SU-DHL-6 (cell line): Measurements from ENCODE around the gene CRK.

ENCODE experiments used
- H2AFZ ChIP-seq: fragments of 200-600 bp; sonication (generic); 2 replicates; pipeline ENCODE4 v1.6.1; 2014; ENCODE audit warnings: low read depth, mild to moderate bottlenecking, moderate library complexity, mixed read lengths, antibody characterized with exemption, low read length; ENCODE audit not compliant: severe bottlenecking
- H3F3A ChIP-seq: fragments of 200-600 bp; shearing (Covaris generic); 2 replicates; pipeline ENCODE4 v1.6.0; 2016; ENCODE audit warnings: antibody characterized with exemption, mild to moderate bottlenecking; ENCODE audit not compliant: insufficient read depth
- H3K27ac ChIP-seq: fragments of 200-600 bp; sonication (generic); 2 replicates; pipeline ENCODE4 v1.5.1; 2016; ENCODE audit warnings: low read depth, mild to moderate bottlenecking, low read length, moderate library complexity, mixed read lengths
- H3K27me3 ChIP-seq: fragments of 200-600 bp; sonication (generic), shearing (Covaris generic); 2 replicates; pipeline ENCODE4 v1.6.0; 2014; ENCODE audit warnings: mild to moderate bottlenecking, low read length
- H3K36me3 ChIP-seq: fragments of 200-600 bp; sonication (generic); 2 replicates; pipeline ENCODE4 v1.6.1; 2014; ENCODE audit warnings: mild to moderate bottlenecking, low read length, mixed read lengths
- H3K4me2 ChIP-seq: fragments of 300-600, 200-600 bp; shearing (Covaris generic), sonication (generic); 2 replicates; pipeline ENCODE4 v1.6.0; 2014; ENCODE audit warnings: low read length, low read depth, mild to moderate bottlenecking; ENCODE audit not compliant: poor library complexity, severe bottlenecking
- H3K4me3 ChIP-seq: fragments of 200-600 bp; sonication (generic); 2 replicates; pipeline ENCODE4 v1.5.1; 2014; ENCODE audit warnings: antibody characterized with exemption, low read length, mild to moderate bottlenecking, mixed read lengths; ENCODE audit not compliant: insufficient read depth, poor library complexity, severe bottlenecking
- H3K79me2 ChIP-seq: fragments of 200-600 bp; sonication (generic); 2 replicates; pipeline ENCODE4 v1.6.1; 2014; ENCODE audit warnings: mild to moderate bottlenecking, low read length, moderate library complexity; ENCODE audit not compliant: insufficient read depth
- H3K9ac ChIP-seq: fragments of 200-600 bp; sonication (generic); 2 replicates; pipeline ENCODE4 v1.7.0; 2014; ENCODE audit warnings: mild to moderate bottlenecking, low read length
- H3K9me2 ChIP-seq: fragments of 200-600 bp; sonication (generic); replicated peaks from 2 replicates; pipeline ENCODE4 v1.6.1; 2014; ENCODE audit warnings: low read length; ENCODE audit not compliant: insufficient read depth
- H3K9me3 ChIP-seq: fragments of 200-600 bp; sonication (generic); 2 replicates; pipeline ENCODE4 v1.6.1; 2014; ENCODE audit warnings: low read length, mixed read lengths; ENCODE audit not compliant: insufficient read depth
- H4K20me1 ChIP-seq: fragments of 200-600 bp; sonication (generic); 2 replicates; pipeline ENCODE4 v1.6.1; 2014; ENCODE audit warnings: low read depth, mild to moderate bottlenecking, antibody characterized with exemption, low read length, moderate library complexity, mixed read lengths
- CTCF ChIP-seq: fragments of 200-600 bp; sonication (generic); IDR thresholded peaks from one replicate; pipeline ENCODE4 v1.5.1; 2017; ENCODE audit warnings: antibody characterized with exemption, mild to moderate bottlenecking, low read length, moderate library complexity; ENCODE audit not compliant: insufficient read depth, poor library complexity, severe bottlenecking
- EZH2phosphoT487 ChIP-seq: fragments of 200-600 bp; sonication (generic), shearing (Covaris generic); conservative IDR thresholded peaks from 2 replicates; pipeline ENCODE4 v1.6.1; 2018; ENCODE audit warnings: mild to moderate bottlenecking, antibody characterized with exemption, low read length, moderate library complexity, mixed read lengths

The CRK gene

GRCh38 chr17:1375615-1376014 lies 80.4 kb downstream of the CRK start:
- Histone ChIP-seq H3K27me3 (no peaks in the 10 kb centered on the region), H3K9me3 (no peaks in the 10 kb centered on the region), H3F3A (peaks cover 21% of the 10 kb centered on the region), H3K4me3 (no peak overlapping the region), H2AFZ (no peak overlapping the region), H3K79me2 (peaks cover 100% of the 10 kb centered on the region), H3K4me2 (peak overlapping the region; percentile 37), H3K27ac (peak overlapping the region; percentile 38; the same call in 1 of the 2 replicates), H3K9me2 (no peaks in the 10 kb centered on the region), H3K36me3 (no peaks in the 10 kb centered on the region), H3K9ac (no peak overlapping the region), H4K20me1 (peaks cover 72% of the 10 kb centered on the region)
- no peak for TF ChIP-seq CTCF
- TF ChIP-seq EZH2phosphoT487: no peak

GRCh38 chr17:1374431-1375177 lies 81.4 kb downstream of the CRK start:
- Histone ChIP-seq H3K36me3 (no peaks in the 10 kb centered on the region), H3K79me2 (peaks cover 100% of the 10 kb centered on the region), H3K9ac (no peak overlapping the region), H2AFZ (no peak overlapping the region), H3K9me2 (no peaks in the 10 kb centered on the region), H4K20me1 (peaks cover 64% of the 10 kb centered on the region), H3K27ac (no peak overlapping the region), H3K4me3 (no peak overlapping the region), H3K4me2 (no peak overlapping the region), H3K9me3 (no peaks in the 10 kb centered on the region), H3K27me3 (no peaks in the 10 kb centered on the region), H3F3A (peaks cover 16% of the 10 kb centered on the region)
- TF ChIP-seq EZH2phosphoT487: no peak
- TF ChIP-seq CTCF: no peak

- H3K79me2 ChIP-seq: peaks cover 100% of the 10 kb centered on the region
- H3K9me2 ChIP-seq: no peaks in the 10 kb centered on the region
- no peaks in the 10 kb centered on the region for H3K9me3 ChIP-seq
- no peak overlapping the region for H3K9ac ChIP-seq
- H3F3A ChIP-seq: peaks cover 19% of the 10 kb centered on the region; the same call in 1 of the 2 replicates
- H2AFZ ChIP-seq: no peak overlapping the region
- H3K4me2 ChIP-seq: no peak overlapping the region
- H3K36me3 ChIP-seq: no peaks in the 10 kb centered on the region
- no peak for TF ChIP-seq CTCF
- TF ChIP-seq EZH2phosphoT487: no peak
- H3K27ac ChIP-seq: no peak overlapping the region
- H4K20me1 ChIP-seq: peaks cover 65% of the 10 kb centered on the region
- H3K4me3 ChIP-seq: no peak overlapping the region
- no peaks in the 10 kb centered on the region for H3K27me3 ChIP-seq
Measured at GRCh38 chr17:1373707-1374237, 82.3 kb downstream of the CRK start.
